HPDE6-E6E7 (cell line): ENCODE measurements around the gene AXIN1.
A peak's percentile ranks its signal among the peaks of the same experiment; 100 is the strongest.
"Not testable (repeated sequence)": the region's sequence is repeated elsewhere in the genome, so short reads cannot be mapped to it uniquely, and the experiment has no call there.

ENCODE experiments used
- DNase-seq: peaks from one replicate; pipeline ENCODE4 v3.0.0; 2011; ENCODE audit warnings: missing footprints; ENCODE audit errors: extremely low spot score

AXIN1 gene

DNA sequence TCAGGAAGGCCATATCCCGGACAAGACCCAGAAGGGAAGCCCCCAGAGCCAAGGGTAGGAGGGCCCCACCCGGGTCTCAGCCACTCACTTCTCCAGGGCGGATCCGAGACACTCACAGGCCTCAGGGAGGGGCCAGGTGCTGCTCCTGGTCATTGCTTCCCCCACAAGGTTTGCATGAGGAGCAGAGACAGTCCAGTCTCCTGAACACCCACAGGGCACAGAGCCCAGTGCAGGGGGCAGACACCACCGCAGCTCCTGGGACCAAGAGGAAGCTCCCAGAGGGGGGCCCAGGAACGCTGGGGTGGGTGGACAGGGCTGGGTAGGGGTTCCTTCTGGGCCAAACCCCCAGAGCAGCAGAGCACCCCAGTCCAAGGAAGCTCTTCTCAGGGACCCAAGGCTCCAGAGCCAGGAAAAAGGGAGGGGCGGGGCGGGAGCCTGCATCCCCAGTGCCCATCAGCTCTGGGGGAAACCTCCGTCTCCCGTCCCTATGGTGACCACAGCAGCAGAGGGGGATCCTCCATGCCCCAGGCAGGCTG, 18.5 kb upstream of the AXIN1 start:
- DNase-seq, result no peak

DNA sequence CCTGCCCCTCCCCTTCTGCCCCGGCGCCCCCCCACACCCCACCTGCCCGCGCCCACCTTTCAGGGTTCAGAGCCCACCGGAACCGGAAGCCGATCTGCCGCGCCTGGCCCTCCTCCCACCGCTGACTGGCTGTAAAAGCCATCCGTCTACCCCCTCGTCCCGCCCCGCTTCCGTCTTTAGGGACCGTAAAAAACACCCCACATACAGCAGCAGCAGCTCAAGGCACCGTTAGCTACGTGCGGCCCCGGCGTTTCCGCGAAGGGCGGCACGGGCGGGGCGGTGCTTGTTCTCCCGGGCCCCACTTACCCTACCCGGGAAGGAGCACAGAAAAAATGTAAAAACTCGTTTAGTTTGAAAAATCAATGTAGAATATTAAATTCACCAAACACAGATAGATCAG, 17.9 kb upstream of the AXIN1 start, which contains the start of gene MRPL28:
MRPL28 (minus strand) TSS at position 96 of the 400 bp plus-strand sequence. CDS start 320 bp downstream, outside the sequence.
- DNase-seq, result peak; percentile 86

DNA sequence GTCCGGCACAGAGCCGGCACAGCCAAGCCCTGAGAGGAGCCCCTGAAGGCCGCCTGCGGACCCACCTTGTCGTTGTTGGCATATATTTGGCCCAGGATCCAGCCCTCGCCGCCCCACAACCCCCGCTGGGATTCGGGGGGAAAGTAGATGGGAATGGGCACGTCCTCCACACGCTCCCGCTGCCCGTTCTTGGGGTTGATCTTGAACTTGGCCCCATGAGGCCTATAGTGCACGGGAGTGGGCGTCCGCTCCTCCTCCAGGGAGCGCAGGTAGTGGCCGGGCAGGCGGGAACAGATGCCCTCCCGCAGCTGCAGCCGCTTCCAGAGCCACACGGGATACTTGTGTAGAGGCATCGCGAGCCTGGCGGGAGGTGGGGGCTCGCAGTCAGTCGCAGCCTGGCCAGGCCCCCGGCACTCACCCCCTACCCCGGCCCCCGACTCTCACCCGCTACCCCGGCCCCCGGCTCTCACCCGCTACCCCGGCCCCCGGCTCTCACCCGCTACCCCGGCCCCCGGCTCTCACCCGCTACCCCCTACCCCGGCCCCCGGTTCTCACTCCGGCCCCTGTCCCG, 17.4 kb upstream of the AXIN1 start:
- DNase-seq, result no peak

GRCh38 chr16:369275-369865, 16.8 kb upstream of the AXIN1 start:
- no peak for DNase-seq

GRCh38 chr16:368388-369158, 16.1 kb upstream of the AXIN1 start:
- no peak for DNase-seq

- DNase-seq, result no peak
Measured at GRCh38 chr16:367333-367903, 14.9 kb upstream of the AXIN1 start.

GRCh38 chr16:366476-366875, 14.0 kb upstream of the AXIN1 start:
- no peak for DNase-seq

GRCh38 chr16:364595-365491, 12.3 kb upstream of the AXIN1 start:
- DNase-seq, result no peak

GRCh38 chr16:363766-364490, 11.4 kb upstream of the AXIN1 start:
- no peak for DNase-seq

GRCh38 chr16:363110-363765, 10.7 kb upstream of the AXIN1 start:
- DNase-seq, result no peak

DNA sequence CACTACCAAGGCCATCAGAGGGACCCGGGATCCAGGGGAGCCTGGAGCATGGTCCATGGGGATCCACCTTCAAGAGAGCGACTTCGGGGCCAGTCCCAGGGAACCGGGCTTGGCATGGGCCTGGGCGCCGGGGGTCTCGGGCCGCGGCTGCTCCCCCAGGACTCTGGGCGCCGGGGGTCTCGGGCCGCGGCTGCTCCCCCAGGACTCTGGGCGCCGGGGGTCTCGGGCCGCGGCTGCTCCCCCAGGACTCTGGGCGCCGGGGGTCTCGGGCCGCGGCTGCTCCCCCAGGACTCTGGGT, 10.1 kb upstream of the AXIN1 start:
- DNase-seq, result not testable (repeated sequence)

DNA sequence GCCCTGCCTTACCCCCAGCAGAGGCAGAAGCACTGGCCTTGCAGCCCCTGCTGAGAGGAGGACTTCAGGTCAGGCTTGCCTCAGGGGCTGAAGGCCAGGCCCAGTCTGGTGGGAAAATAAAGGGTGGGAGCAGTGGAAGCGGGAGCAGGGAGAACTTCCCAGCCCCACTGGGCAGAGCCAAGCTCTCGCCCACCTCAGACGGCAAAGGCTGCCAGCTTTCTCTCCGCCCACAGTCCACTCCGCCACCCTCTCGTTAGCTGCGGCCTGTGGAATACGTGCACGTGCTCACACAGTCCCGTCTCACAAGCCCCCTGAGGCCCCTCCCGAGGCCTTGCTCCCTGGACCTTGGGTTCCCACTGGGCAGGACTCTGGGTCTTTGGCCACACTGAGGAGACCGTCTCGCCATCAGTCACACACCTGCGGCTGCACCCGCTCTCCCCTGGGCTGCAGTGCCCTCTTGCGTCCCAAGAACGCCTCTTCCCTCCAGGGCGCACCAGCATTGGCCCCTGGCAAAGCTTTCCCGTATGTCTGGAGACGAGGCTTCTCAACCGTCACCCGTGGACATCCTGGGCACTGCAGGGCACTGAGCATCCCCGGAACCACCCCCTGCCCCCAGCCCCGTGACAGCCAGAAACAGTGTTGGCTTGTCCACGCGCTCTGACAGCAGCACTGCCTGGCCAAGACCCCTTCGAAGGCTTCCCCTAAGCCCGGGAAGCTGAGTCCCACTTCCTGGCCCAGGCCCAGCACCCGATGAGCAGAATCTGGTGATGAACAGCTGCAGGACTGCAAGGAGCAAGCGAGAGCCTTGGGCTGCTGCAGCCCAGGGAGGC, 9.6 kb upstream of the AXIN1 start:
- peak; percentile 82 for DNase-seq

DNA sequence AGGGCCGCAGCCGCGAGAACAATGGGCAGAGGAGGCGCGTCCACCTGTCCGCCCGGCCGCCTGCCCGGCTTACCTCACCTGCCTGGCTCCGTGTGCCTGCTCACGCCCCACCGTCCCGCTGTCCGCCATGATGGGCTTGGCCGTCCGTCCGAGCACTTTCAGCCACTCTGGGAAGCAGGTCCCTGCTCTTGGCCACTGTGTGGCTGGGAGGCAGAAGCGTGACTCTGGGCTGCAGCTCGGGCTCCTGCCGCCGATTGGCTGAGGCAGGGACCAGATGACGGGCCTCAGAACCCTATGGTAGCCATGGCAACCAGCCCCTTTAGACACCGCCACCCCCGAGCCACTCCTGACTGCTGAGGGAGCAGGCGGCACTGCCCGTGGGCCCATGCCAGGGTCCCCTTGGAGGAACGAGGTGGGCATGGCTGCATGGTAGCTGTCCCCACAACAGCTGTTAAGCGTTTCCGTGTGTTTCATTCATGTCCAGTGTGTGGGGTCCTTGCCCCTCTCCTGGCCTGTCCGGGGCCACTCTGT, 8.9 kb upstream of the AXIN1 start:
- DNase-seq, result no peak

DNA sequence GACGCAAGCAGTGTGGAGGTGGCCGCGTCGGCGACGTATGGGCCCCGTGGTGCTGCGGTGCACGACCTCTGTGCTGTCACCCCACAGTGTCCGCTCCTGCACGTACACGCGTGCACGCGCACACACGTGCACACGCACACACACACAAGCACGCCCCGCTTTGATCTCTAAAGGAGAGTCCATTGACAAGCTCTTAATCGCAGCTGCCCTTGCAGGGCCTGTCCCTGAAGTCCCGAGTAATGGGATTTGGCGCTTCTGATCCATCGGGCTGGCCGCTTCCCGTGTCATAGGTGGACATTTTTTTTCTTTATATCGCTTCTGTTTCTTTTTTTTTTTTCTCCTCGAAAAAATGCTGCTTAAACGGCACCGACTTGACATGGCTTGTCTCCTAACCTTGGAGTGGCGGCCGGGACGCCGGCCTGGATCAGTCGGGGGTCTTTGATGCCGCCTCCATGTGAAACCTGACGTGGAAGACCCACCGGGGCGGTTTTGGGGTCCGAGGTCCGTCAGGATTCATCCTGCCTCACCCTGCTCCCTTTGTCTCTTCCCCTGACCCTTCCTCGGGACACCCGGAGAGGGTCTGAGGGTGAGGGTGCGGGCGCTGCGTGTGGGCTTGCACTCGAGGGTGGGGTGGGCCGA, 8.3 kb upstream of the AXIN1 start:
- no peak for DNase-seq

DNA sequence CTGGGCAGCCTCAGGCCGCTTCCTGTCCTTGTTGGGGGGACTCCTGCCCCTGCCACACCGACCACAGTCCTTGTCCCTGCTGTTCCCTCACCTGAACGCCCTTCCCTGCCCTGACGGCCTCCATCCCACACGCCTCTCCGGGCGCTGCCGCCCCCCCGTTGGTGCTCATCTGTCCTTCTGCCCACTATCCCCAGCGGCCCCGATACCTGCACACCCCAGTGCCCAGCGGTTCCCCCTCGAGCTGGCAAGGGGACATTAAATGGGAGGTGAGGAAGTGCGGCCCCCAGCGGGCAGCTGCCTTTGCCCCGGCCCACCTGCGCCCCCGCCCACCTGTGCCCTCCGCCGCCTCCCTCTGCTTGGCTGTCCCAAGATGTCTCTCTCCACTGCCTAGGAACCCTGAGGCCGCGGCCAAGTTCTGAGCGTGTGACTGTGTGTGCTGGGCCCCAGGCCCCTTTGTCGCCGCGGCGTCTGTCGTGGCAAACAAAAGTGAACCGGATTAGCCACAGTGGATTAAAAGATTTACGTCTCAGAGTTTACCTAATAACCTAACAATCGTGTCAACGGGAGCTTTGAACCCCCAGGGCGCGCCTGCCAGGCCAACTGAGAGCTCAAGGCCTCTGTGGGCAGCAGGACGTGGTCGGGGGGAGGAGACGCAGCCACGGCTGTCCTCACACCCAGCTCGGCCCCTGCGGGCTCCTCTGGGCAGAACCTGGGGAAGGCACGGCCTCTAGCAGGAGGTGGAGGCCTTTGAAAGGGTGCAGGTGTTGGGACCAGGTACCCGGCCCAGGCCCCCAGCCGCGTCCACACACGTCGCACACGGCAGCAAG, 7.6 kb upstream of the AXIN1 start:
- DNase-seq, result no peak

DNA sequence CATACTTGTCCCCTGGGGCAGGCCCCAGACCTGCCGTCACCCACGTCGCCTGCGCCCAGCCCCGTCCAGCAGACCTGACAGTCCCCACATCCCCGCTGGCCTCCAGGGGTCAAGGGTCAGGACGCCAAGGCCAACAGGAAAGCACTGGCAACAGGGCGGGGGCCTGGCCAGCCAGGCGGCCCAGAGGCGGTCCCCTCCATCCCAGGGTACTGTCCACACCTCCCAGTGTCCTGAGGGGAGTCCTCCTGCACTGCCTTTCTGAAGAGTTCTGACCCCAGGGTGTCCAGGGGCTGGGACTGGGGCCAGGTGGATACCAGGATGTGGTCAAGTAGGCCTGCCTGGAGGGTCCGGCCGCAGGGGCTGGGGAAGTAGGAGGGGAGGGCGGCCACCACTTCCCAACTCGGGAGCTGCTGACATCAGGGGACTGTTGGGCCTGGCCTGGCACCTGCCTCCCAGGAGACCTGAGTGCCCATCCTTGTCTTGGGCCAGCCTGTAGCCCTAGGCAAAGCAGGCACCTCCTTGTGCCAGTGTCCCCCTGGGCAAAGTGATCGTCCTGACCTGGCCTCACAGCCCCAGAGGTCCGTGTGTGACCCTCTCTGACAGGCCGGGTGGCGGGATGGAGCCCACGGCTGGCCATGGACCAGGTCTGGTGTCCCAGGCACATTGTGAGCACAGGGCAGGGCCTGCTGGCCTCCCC, 6.7 kb upstream of the AXIN1 start:
- no peak for DNase-seq

DNA sequence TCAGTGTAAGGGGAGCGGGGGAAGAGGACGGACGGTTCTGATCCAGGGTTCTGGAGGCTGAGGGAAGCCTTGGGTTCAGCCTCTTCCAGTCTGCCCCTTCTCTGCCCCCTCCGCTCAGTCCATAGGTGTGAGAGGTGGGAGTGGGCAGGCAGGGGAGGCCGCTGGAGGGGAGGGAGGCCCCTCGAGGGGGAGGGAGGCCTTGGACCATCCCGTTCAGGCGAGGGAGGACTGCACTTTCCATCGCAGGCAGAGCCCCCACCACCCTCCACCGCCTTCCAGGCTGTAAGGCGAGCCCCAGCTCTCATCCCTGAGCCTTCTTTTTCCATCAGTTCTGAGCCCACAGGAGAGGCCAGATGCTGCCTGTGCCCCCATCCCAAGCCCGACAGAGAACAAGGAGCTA, 4.2 kb upstream of the AXIN1 start:
- no peak for DNase-seq
